HG03097 (cell line): ENCODE measurements around the gene KHDC4.
A peak's percentile ranks its signal among the peaks of the same experiment; 100 is the strongest.

Experiments used
- ATAC-seq: cut with Tn5 transposase; IDR thresholded peaks from one replicate; pipeline ENCODE4 v1.9.1; 2021; ENCODE audit not compliant: unreplicated experiment, low FRiP score

The KHDC4 gene

DNA sequence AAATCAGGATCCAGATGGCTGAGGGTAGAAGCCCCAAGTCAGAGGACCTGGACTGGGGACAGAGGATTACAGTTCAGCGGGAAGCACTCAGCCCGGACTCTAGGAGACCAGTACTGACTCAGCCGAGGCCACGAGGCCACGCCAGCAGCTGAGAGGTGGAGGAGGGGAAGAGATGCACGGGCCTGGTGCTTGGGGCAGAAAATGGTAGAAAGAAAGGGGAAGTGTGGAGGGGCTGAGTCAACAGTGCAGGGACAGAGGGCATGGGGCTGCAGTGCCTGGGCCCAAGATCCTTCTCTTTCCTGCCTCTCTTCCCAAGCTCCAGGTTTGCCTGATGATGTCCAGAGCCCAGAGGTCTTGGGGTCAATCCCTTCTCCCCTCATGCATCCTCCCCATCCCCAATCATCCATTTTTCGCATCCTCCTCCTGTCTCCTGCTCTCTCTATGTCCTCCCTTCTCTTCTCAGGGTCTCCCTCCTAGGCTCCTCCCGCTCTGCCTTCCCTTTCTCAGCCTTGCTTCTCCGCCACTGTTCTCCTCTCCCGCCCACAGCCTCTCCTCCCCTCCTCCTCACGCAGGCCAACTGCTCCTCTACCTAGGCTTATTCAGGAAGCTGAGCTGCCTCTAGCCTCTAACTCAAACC is 36.4 kb upstream of the KHDC4 start:
- ATAC-seq: no peak

DNA sequence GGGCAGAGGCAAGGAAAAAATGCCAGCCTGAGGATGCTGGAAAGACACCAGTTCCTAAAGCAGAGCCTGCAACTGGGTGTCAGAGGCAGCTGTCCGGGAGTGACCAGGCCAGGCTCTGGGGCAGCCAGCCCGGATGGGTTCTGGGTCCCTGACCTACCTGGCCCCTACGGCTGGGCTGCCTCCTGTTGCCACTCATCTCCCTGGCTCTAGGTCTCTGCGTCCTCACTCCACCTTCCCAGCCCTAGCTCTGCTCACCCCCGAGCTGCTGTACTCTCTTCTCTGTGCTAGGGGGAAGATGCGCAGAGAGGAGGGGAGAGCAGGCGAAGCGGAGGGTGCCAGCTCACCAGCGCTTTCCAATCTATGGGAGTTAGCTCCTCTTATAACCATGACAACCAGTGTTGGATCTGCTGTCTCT is 35.2 kb upstream of the KHDC4 start:
- no peak for ATAC-seq

DNA sequence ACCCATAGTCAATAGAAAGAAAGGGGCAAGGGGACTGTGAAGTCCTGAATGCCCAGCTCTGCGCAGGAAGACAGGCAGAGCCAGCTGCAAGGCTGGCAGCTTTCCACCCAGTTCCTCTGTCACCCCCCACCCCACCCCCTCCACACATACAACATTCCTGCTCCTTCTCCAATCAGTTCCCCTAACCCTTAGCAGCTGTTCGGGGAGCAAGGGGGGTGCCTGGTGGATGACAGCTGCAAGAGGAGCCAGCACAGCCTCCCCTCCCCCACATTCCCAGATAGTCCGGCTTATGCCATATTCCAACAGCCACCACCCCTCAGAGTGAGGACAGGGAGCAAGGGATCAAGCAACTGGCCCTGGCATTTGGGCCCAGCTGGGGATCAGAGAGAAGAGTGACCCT is 34.5 kb upstream of the KHDC4 start:
- ATAC-seq: no peak

DNA sequence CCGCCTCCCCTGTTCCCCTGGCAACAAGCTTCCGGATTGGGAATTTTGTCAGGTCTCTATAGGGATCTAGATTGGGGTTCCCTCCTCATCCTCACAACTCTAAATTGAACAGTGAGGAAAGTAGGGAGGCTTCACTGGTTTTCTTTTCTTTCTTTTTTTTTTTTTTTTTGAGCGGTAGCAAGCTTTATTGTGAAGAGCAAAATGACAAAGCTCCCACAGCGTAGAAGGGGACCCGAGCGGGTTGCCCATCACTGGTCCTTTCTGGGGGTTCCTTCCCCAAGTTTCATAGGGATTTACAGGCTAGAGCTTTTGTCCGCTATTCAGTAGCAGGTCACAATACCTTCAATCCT is 33.8 kb upstream of the KHDC4 start:
- no peak for ATAC-seq

DNA sequence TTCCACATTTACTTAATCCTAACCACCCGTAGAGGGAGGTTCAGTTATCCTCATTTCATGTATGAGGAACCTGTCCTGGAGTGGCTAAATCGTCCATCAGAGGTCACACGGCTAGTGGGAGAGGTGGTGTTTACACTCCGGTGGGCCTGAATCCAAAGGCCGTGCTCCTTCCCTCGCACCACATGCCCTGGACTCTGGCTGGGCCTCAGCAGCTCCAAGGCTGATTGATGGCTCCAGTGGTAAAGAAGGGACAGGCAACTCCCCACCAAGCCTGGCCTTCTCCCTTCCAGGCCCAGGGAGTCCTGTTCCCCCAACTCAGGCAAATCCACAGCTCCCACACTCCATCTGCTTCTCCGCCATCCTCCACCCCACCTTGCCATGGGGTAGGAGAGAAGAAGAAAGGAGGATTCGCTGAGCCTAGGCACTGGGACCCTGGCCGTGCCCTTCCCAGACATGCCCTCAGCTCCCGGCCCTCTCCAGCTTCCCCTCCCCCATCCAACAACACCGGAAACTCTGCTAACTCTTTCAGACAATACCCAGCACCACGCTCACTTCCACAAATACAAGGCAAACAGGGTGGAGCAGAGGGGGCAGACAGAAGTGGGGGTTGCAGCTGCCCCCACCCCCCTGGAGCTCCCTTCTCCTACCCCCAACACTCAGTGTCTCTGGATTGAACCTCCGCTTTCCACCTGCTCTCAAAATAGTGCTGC is 33.3 kb upstream of the KHDC4 start:
- ATAC-seq: no peak

DNA sequence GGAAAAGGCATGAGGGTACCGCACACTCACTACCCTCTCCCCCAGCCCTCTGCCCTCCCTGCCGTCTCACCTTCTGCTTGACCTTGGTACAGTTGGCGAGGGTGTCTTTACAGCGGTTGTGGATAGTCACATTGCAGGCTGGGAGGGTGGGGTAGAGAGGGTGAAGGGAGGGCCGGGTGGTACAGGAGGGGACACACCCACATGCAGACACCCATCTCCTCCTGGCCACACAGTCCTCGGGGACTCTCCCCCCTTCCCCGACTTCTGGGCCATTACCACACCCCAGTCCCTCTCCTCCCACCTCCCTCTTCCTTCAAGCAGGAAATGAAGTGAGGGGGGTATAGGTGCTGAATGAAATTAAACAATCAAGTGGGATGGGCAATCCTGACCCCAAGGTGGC is 32.5 kb upstream of the KHDC4 start:
- no peak for ATAC-seq

DNA sequence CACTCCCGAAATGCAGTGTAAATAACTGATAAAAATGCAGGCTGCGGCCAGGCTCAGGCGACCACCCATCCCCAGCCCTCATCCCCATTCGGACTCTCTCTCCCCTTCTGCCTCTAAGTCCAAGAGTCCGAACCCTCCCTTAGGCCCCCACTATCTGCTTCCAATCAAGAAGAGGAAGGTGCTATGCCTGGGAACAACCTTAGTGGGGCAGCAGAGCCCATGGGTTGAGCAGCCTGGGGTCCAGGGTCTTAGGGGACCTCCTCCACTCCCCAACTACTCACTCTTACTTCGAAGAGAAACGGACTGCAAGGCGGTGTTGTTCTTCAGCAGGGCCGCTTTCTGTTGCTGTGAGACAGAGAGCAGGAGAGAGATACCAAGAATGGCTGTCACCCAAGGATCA is 31.9 kb upstream of the KHDC4 start:
- no peak for ATAC-seq

DNA sequence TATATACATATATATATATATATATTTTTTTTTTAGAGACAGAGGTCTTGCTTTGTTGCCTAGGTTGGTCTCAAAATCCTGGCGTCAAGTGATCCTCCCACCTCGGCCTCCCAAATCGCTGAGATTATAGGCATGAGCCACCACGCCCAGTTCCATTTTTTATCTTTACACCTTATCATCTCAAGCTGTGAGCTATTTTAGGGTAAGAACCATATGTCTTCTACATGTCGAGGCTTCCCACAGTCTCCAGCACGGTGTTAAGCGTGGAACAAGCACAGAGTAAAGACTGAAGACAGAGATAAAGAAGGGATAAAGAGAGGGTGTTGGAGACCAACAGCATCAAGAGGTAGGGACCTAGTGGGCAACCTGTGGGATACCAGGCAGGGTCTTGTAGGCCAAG is 30.0 kb upstream of the KHDC4 start:
- no peak for ATAC-seq

DNA sequence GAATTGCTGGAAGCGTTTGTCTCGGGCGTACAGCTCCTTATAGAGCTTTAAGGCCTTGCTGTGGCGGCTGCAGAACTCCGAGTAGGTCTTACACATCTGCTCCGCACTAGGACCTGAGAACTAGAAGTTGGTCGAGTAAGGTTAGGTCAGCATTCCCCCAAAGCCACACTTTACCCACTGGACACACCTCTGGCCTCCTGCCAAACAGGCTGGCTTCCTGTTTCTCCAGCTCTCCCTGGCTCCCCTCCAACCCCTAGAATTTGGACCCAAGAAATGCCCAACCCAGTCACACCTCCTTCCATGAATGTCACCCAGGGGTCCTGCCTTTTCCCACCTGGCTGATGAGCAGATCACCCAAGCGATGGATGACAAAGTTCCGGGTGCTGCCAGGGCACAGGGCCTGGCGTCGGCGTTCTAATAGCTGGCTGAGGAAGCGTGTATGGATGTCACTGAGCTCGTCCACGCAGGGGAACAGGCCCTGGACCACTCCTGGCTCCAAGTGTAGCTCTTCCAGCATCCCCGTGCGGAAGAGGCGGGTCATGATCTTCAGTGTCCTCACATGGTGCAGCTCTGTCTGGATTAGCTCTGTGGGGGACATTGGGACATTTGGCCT is 28.5 kb upstream of the KHDC4 start:
- no peak for ATAC-seq

DNA sequence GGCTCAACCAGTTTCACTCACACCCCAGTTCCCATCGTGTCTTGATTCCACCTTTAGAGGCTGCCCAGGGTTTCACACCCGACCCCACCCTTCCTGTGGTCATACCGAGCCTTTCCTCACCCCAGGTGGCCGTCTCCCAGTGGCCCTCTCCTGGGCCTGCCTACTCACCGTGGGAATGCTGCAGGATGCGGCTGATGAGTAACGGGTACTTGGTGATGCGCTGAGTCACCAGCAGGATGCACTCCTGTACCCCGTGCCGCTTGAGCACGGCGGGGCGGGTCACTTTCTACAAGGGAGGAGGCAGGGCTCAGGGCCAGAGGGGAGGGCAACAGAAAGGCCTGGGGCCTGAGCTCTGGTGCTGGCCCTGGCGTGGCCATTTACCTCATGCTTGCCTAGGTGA is 27.7 kb upstream of the KHDC4 start:
- ATAC-seq: no peak

DNA sequence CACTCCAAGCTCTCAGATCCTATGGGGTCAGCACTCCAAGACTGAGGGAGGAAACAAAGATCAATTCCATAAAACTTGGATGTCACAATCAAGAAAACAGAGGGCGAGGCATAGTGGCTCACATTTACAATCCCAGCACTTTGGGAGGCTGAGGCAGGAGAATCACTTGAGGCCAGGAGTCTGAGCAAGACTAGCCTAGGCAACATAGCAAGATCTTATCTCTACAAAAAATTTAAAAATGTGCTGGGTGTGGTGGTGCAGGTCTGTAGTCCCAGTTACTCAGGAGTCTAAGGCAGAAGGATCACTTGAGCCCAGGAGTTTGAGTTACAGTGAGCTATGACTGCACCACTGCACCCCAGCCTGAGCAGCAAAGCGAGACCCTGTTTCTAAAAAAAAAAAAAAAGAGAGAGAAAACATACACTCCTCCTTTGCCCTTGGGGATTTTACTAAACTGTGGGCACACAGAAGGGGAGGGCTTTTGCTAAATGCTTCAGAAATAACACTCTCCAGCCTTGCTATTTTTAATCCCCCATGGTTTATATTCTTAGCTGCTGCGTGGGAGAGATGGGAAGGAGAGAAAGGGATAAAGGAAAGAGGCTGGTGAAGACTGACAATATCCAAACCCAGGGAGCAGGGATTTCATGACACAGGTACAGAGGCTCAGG is 26.0 kb upstream of the KHDC4 start:
- ATAC-seq: no peak

DNA sequence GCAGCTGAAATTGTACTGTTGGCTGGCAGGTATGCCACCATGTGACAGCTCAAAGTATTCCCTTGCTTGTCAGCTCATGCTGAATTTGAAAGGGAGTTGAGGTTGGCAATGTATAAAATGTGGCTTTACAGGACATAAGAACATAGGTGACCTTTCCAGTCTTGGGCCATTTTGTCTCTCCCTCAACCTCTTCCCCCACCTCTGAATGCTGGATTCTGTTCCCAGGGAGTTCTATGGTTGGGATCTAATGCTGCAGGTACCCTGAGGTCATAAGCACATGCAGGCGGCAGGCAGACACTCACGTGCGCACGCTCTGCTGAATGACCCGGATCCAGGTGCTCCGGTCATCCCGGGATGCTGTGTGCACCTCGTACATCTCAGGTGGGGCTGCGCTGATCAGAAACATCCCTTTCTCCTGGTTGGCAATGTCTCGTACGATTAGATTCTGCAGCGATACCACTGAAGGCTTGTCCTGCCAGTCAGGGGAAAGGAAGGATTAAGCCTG is 23.2 kb upstream of the KHDC4 start:
- ATAC-seq: no peak

DNA sequence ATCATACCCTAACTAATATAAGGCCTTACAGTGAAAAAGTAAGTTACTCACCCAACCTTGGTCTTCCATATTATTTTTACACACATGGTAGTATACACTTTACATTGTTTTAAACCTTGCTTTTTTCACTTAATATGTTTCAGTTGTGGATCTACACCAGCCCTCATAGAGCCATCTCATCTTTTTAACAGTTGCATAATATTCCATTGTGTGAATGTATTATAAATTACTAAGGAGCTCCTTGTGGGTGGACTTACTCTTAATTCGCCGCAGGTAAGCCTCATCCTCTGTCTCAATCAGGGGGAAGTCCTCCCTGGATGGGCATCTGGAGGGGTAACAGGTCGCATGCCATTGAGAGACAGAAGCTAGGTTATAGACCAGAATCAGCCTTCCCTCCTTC is 20.4 kb upstream of the KHDC4 start:
- ATAC-seq: no peak

DNA sequence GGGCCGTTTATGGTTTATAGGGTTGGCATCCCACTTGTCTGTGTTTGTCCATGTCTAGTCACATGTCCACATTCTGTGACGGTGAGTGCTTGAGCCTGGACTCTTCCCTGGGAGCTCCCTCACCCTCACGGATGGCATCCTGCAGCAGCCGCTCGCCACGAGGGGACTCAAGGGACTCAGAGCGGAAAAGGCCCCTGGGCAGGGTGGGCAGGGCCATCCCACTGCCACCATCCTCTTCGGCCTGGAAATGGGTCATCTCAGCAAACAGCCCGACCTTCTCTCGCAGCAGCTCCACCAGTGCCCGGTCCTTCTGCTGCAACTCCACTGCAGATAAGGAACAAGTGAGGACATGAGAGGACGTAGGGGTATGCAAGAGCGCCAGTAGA is 18.3 kb upstream of the KHDC4 start:
- ATAC-seq: no peak

DNA sequence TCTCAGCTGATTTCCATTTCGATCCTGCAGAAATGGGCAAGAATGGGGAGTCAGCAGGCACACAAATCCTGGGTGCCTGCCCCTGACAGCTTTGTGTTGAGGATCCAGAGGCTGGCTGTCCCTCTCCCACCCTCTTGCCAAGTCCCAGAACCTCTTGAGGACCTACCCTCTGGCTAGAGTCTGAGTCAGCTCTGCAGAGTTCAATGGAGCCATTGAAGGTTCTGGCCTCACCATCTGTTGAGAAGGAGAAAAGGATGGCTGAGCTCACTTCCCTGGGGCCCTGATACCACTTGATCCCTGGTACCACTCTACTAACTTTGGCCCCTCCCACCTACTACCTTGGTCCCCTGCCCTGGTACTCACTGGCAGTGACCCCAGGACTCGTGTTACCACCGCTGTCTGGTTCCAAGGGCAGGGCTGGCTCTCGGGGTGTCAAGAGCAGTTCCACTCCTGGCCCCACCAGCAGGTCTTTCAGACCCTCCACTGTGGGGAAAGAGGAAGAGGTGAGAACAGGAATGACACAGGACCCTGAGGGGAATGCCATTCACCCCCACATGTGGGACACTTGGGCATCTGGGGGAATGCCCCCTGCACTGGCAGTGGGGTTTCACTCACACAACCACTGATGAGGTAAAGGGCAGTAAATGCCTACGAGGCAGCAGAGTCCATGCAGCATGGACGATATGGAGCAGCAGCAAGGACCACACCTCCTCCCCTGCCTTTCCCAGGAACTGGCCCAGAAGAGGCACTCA is 17.7 kb upstream of the KHDC4 start:
- ATAC-seq: no peak

DNA sequence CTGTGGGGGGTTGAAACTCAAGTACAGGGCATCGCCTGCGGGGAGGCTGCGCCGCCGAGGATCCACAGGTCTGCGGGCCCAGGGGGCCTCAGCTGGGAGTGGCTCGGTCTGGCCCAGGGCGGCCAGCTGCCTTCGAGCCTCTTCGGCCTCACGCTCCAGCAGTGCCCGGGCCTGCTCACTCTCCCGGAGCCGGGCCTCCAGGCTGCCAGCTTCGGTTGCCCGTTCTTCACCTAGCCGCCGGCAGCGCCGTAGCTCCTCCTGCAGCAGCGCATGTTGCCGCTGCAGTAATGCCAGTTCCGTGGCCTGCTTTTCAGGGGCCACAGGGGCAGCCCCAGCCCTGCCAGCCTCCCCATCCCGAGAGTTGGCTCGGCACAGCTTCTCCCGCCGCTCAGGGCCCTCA is 16.6 kb upstream of the KHDC4 start:
- ATAC-seq: no peak

DNA sequence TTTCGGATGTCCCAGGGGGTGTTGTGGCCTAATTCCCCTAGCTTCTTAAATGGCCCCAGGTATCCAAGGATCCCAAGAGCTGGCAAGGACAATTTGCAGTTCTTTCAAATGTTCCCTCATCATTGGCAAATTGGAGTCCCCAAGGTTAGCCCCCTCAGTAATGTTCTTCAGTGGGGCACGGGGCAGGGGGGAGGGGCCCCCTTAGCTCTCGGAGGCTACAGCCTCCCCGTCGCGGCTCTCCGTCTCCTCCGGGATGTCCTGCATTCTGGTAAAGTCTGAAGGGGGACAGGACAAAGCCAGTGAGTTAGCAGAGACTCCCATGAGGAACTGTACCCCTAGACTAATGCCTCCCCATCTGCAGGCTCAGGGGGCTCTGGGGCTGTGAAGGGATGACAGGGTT is 13.5 kb upstream of the KHDC4 start:
- ATAC-seq: no peak

DNA sequence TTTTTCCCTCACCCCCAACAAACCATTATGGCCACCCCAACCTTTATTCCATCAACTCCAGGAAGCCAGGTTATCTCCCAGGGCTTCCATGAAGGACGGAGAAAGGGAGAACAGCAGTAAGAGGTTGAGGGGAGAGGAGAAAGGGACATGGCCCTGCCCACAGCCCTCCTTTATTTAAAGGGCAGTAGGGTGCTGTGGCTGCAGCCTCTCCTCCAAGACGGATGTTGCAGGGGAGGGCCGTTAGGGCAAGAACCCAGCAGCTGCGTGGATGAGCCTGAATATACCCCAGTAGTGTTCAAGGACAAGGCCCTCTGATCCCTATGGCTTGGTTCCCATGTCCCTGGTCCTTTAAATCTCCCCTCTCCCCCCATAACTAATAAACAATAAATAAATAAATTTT is 13.1 kb upstream of the KHDC4 start:
- ATAC-seq: no peak

DNA sequence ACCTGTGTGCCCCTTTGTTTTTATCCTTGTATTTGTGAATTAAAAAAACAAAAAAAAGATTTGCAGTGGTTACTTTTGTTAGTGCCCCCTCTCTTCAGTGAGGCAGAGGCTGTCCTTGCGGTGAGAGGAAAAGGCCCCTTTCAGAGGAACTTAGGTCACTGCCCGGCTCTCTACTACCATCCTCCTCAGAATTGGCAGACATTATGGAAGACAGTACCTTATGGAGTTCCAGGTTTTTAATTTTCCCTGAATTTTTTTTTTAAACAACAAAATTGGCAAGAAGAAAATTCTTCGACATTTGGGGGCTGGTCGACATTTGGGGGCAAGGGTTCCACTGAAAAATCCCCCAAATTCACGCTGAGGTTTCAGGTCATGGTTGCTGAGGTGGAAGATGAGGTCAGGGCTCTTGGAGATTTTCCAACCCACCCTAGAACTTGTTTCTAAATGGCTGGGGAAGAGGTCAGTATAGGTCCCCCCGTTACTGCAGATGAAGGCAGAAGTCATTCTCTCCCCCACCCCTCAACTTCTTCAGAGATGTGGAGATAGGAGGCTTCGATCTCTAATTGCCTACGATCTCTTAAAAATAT is 12.5 kb upstream of the KHDC4 start:
- peak; percentile 11 for ATAC-seq

DNA sequence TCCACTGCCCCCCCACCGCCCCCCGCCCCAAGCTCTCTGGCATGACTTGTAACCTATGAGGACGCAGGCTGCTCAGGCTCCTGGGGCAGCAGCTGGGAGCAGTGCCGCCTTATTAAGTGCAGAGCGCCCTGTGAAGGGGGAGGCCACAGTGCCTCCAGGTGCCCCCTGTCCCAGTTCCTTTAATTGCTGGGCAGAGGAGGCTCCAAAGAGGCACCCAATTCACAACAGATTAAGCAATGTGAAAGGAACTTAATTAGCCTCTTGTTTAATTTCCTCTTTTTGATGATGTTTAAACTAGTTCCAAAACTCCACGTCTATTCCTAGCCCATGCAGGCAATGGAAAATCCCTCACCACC is 10.2 kb upstream of the KHDC4 start:
- no peak for ATAC-seq
